ENCODE results near the gene TBC1D9.

DNA sequence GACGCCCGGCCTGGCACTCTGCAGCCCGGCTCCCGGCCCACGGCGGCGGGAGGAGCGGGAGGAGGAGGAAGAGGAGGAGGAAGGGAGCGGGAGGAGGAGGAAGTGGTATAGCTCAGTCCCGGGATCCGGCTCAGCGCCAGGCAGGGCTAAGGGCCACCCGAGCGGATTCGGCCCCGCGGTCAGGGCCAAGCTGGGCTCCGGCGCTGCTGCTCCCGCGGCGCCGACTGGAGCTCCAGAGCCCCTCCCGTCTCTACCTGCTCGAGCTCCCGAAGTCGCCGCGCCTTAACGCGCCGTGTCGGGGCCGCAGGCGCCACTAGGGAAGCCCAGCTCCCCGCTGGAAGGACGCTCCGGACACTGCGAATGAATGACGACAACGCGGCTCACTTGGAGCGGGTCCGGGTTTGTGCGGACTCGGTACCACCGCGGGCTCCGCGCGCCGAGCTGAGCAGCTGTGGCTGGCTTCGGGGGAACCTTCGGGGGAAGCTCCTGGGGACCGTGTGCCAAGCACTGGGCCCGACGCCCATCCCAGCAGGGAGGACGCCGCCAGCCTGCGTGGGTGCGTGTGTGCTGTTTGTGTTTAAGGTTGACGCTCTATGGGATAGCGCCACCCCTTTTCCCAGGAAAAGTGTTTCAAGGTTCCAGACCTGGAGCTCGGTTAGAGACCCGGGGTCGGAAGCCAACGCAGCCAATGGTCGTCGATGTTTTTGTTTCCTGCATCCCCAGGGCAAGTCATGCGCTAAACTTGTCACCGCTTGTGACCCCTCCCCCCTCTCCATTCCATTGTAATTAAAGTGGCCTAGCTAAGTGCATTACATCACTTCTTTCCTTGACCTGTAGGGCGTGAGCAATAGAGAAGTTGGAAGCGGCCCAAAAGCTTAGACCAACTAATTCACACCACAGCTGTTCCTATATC is at the start of gene TBC1D9:
- TF ChIP-seq, protein P1, sequence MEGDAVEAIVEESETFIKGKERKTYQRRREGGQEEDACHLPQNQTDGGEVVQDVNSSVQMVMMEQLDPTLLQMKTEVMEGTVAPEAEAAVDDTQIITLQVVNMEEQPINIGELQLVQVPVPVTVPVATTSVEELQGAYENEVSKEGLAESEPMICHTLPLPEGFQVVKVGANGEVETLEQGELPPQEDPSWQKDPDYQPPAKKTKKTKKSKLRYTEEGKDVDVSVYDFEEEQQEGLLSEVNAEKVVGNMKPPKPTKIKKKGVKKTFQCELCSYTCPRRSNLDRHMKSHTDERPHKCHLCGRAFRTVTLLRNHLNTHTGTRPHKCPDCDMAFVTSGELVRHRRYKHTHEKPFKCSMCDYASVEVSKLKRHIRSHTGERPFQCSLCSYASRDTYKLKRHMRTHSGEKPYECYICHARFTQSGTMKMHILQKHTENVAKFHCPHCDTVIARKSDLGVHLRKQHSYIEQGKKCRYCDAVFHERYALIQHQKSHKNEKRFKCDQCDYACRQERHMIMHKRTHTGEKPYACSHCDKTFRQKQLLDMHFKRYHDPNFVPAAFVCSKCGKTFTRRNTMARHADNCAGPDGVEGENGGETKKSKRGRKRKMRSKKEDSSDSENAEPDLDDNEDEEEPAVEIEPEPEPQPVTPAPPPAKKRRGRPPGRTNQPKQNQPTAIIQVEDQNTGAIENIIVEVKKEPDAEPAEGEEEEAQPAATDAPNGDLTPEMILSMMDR (IDR thresholded peaks at IDR 0.05), result peak; percentile 36 to 62 (median 46)
- TF ChIP-seq POLR2AphosphoS5 (IDR thresholded peaks at IDR 0.05), result peak; percentile 84 to 96 (median 86)
